GM19468 (cell line): ENCODE results near the gene PLEKHA8.

ENCODE experiments used
- ATAC-seq: cut with Tn5 transposase; IDR thresholded peaks from one replicate; pipeline ENCODE4 v1.9.1; 2021; ENCODE audit warnings: mild to moderate bottlenecking, moderate library complexity, moderate number of reproducible peaks; ENCODE audit not compliant: unreplicated experiment; ENCODE audit errors: extremely low read depth

Gene PLEKHA8

DNA sequence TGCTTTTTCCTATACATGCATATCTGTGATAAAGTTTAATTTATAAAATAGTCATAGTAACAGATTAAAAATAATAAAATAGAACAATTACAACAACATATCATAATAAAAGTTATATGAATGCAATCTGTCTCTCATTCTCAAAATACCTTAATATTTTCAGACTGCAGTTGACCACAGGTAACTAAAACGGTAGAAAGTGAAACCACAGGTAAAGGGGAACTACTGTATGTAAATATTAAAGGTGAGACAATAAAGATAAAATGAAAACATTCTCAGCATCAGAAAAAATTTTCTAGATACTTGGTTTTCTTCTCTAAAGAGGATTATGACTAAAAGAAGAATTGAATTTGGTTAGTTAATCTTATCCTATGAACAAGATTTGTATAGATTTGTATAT, 7.7 kb upstream of the PLEKHA8 start:
- ATAC-seq = no peak

DNA sequence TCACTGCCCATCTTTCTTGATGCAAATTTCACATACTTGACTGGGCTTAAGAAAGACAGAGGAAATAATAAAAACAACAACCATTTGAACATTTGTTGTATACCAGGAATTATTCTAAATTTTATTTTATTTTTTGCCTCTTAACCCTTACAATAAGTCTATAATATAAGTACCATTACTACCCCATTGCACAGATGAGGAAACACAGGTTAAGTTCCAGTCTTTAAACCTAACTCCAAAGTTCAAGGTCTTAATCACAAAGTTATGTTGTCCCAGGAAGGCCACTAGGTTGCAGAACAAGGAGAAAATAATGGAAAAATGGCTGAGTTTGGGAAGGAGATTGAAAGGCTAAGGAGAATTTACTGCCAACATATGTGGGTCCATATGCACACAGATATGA, 5.2 kb upstream of the PLEKHA8 start:
- no peak for ATAC-seq

DNA sequence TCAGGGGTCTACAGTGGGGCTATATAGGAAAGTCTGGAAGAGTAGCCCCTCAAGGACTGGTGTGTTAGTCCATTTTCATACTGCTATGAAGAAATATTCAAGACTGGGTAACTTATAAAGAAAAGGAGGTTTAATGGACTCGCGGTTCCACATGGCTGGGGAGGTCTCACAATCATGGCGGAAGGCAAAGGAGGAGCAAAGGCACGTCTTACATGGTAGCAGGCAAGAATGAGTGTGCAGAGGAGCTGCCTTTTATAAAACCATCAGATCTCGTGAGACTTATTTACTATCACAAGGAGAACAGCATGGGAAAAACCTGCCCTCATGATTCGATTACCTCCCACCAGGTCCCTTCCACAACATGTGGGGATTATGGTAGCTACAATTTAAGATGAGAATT, 4.7 kb upstream of the PLEKHA8 start:
- ATAC-seq = no peak

DNA sequence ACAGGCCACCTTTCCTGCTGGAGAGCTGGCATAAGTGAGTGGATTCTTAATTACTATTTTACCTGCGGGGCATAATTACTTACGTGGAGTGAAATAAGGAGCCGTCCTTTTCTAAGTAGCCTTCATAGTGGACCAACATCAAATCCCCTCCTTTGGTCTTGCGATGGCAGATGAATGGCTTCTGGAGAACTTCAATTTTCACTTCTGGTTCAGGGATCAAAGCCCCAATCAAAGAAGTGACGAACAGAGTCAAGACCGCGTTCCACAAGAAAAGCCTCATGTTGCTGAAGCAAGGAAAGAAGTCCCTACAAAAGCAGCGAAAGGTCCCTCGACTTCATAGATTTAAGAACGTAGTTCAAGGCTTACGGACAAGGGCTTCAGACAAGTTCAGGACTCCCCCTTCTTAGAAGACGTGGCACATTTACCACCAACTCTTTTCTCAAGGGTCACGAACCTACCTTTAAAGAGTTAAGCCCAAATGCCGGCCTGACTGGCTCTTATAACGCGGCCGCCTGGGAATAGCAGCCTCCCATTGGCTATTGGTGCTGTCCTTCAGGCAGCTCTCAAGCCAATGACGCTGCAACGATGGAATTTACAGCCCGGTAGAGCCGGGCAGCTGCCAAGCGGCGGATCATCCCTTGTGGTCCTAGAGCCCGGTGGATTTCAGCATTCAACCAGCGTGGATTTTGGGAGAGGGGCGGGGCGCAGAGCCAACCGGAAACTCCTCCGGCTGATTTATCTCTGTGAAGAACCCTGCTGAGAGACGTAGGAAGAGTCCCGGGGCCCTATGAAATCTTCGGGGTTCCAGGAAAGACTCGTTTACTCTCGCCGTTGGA, 1.8 kb upstream of the PLEKHA8 start, which contains the start of gene FKBP14:
FKBP14 (minus strand) TSS at position 474 of the 836 bp plus-strand sequence; CDS start at position 280, 194 bp downstream.
- peak; percentile 80 for ATAC-seq

DNA sequence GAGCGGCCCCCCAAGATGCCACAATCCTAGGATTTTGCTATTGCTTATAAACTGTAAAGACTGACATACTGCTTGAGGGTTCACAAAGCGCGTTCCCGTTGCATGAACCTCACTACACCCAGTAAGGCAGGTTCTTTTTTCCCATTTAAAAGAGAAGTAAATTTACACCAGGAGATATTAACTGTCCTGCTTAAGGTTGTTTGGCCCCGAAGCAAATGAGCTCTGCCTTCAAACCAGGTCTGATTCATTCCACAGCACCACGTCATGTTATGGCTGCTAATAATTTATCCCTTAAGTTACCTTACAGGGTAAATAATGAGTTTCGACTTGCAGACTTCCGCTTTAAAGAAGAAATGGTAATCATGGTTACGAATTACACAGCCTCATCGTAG, 1.2 kb upstream of the PLEKHA8 start:
- ATAC-seq = peak; percentile 4

DNA sequence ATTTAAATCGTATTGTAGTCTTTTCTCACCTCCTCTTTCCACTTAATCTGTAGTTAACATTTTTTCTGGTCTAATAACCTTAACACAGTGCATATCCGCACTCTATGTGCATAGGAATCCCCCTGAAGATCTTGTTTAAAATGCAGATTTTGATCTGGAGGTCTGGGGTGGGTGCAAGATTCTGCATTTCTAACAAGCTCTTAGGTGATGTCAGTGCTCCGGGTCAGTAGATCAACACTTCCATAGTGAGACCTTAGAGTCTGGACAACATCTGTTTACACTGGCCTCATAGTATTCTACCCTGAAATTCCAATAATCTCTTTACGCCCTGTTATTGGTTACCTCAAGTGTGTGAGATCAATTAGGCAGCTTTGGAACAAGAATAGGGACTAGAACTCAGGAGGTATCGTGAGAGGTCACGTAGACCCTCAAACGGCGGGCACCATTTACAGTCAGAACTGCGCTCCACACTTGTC, 434 bp upstream of the PLEKHA8 start:
- no peak for ATAC-seq

DNA sequence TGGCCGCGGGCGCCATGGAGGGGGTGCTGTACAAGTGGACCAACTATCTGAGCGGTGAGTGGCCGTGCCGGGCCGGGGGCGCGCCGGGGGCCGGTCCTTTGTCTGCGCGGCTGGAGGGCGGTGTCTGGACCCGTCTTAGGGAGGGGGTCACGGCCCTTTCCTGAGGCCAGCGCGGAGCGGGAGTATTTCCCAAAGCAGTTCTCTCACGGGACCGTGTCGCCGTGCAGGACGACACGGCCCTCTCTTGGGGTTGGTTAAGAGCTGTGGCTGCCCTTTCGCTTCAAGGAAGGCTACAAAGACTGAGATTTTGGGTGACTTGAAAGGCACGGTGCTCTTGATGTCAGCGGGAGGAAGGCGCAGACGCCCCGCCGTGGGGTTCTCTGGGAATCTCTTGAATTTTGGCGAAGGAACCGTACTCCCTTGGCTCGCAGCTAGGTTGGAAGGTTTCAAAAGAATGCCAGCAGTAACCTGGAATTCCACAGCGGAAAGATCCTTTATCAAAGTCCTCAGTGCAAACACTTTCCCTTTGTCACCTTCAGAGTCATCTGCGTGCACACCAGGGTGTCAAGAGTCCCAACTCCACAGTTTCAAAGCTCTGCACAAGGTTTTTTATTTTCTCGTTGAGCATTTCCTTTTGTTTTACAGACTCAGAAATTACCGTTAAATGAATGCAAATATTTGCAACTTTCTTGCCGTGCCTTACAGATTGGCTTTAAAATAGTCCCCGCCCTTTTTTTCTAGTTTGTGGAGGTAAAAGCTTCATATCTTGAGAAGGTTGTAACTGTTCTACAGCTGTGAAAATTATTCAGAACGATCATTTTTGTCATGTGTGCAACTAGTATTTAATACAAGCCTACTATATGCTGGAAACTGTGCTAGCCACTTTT, 780 bp downstream of the PLEKHA8 start:
- no peak for ATAC-seq

DNA sequence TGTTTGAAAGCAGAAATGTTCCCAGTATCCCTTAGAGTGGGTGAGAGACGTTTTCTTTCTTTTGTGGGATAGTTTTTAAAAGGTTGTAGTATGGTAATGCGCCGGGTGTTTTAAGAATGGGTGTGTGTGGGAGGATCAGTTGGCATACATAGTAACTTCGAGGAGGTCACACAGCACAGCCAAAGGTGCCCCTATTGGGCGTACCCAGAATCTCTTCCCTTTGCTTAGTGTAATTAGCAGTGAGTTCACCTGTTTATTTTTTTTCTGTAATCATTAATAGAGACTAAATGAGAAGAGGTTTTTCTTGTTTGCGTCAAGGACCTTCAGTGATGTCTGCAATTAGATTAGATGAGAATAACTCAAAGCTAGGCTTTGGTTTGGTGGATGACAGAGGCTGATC, 1.5 kb downstream of the PLEKHA8 start:
- ATAC-seq = no peak

DNA sequence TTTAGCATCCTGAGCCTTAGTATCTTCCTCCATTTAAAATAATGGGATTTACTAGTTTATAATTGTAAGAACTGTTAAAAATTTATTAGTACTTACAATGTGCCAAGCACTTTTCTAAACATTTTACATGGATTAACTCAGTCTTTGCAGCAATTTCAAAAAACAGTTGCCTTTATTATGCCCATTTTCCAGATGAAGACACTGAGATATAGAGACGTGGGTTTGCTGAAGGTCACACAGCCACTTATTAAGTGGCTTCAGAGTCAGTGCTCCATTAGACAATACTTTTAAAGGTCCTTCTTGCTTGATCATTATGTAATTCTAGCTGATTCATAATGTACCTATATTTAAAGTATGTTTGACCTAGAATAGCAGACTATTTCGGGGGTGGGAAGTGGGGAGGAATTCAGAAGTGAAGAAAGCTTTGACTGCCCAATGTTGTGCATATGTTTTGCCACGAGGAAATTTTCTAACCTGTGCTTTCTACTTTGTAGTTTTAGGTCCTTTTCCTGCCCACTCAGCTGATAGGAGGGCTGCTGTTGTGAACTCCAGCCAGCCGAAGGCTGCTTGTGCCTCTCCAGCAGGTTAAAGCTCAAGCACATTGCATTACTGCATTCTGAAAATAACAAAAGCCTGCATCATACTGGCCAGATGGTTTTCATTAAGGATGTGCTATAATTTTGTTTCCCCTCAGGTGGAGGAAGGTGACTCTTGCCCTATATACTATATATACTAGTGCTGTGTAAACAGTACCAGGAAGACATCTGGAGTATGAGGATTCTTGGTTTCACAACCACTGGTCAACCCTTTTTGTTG, 4.3 kb downstream of the PLEKHA8 start:
- no peak for ATAC-seq

DNA sequence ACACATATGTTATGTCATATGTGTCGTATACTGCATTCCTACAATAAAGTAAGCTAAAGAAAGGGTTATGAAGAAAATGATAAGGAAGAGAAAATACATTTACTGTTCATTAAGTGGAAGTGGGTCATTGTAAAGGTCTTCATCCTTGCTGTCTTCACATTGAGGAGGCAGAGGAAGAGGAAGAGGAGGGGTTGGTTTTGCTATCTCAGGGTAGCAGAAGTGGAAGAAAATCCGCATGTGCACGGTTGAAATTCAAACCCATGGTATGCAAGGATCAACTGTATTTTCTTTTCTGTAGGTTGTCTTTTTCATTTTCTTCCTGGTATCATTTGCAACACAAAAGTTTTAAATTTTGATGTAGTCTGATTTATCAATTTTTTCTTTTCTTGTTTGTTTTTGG, 6.3 kb downstream of the PLEKHA8 start:
- ATAC-seq = no peak

DNA sequence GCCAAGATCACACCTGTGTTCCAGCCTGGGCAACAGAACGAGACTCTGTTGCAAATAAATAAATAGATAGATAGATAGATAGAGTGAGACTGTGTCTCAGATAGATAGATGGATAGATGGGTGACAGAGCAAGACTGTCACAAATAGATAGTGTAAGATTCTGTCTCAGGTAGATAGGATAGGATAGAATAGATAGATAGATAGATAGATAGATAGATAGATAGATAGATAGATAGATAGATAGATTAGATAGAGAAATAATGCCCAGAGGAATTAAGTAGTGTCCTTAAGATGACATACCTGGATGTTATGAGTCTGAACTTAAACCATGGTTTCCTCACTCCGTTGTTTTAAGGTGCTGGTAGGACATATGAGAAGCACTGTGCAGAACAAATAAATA, 8.0 kb downstream of the PLEKHA8 start:
- ATAC-seq = no peak

DNA sequence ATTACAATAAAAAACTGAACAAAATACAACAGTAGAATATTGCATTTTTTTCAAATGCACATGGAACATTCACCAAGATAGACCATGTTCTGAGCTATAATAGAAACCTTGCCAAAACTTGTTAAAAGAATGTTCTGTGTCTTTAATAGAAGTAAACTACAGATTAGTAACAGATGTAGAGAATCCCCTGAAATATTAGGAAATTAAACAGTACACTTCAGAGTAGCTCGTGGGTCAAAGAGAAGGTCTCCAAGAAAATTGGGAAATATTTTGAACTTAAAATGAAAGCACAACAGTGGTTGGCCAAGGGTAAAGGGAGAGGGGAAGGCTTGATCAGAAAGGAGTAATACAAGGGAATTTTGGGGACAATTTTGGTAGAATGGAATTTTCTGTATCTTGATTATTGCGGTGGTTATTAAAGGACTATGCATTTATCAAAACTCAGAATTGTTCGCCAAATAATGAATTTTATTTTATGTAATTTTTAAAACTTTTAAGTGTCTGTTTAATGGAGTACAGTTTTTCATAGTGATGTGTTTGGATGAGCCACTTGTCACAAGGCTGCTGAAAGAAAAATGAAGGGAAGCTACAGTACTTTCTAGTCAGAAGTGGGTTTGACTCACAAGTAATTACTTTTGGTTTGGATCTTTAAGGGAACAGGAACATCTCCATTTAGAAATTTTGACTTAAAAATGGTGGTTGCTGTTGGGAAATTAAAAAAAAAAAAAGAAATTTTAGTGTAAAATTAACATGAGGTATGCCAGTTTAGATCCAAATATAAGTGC, 10.2 kb downstream of the PLEKHA8 start:
- ATAC-seq = no peak

DNA sequence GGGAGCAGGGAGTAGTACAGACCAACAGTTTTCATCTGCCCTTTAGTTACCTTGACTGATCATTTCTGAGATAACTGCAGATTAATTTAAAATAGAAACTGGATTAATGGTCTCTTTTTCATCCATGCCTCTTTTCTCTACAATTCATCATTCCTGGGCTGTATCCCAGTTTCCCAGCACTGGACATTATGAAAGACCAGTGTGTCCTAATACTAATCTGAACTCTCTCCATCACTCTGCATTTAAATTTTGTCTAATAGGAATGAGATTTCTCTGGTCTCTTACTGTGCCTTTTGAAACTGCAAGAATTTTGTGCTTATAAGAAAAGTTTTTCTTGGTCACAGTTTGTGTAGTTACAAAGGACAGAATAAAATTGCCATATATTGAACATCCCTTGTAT, 12.7 kb downstream of the PLEKHA8 start:
- no peak for ATAC-seq

DNA sequence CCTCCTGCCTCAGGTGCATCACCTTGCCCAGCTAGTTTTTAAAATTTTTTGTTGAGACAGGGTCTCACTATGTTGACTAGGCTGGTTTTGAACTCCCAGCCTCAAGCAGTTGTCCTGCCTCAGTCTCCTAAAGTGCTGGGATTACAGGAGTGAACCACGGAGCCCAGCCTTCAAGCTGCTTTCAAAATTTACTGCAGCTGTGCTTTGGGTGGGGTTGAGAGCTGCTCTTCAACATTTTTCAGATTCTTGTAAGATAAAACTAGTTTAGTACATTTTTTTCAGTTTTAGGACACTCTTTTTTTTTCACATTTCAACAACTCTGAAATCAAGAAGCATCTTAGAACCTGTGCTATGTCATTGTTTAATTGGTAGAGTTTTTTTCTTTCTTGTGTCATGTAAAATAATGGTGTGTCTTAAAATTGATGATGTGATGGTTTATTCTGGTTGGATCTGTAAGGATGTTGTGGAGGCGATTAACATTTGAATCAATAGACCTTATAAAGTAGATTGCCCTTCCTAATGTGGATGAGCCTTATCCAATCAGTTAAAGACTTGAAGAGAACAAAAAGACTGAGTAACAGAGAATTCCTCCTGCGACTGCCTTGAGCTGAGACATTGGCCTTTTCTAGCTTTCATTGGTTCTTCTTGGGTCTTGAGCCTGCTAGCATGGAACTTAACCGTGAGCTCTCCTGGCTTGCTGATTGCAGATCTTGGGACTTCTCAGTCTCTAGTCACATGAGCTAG, 13.5 kb downstream of the PLEKHA8 start:
- no peak for ATAC-seq

DNA sequence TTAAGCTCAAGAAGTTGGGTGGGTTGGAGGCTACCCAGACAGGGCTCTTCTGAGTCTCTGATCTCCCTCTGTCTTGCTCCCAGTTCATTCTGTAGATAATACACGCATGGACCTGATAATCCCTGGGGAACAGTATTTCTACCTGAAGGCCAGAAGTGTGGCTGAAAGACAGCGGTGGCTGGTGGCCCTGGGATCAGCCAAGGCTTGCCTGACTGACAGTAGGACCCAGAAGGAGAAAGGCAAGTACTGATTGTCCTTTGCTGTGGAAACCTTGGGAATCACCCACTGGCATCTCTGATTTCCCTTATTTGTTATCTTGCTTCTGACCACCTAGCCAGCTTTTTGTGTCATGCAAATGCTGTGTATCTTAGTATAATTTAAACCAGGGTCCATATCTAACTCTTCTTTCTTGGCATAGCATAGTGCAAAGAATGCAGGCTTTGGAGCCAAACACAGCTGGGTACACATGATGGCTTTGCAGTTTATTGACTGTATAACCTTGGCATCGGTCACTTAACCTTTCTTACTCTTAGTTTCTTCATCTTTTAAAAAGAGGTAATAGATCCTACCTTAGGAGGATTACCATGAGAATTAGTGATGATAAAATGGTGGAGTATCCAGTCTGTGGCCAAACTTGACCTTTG, 18.0 kb downstream of the PLEKHA8 start:
- no peak for ATAC-seq

DNA sequence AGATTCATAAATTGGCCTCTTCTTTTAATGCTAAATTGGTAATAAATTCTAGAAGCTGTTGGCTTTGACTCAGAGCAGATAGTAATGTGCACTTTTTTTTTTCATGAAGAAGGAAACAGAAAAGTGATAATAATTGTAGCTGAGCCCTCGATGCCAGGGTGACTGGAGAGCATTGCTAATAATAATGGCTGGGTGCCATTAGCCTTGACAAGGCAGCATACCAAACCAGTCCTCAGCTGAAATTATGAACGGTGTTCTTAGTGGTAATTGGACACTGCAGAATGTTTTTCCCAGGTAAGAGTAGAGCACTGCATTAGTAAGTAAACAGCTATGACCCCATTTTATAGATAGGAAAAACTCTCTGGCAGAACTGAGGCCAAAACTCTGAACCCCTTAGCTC, 18.9 kb downstream of the PLEKHA8 start:
- no peak for ATAC-seq

DNA sequence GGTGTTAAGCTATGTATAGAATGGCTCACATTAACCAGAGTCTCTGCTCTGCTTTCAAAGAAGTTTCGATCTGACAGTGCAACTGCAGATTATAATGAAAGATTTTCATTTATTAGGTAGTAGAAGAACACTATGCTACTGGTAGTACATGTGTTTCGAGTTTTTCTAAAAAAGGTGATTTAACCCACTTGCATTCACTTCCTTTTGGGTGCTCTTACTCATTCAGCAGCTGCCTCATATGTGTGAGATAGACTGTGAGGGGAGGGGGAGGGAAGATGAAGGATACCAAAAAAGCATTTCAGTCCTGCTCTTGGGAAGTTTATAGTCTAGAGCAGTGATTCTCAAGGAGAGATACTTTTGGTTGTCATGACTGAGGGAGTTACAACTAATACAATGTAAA, 20.4 kb downstream of the PLEKHA8 start:
- ATAC-seq = no peak

DNA sequence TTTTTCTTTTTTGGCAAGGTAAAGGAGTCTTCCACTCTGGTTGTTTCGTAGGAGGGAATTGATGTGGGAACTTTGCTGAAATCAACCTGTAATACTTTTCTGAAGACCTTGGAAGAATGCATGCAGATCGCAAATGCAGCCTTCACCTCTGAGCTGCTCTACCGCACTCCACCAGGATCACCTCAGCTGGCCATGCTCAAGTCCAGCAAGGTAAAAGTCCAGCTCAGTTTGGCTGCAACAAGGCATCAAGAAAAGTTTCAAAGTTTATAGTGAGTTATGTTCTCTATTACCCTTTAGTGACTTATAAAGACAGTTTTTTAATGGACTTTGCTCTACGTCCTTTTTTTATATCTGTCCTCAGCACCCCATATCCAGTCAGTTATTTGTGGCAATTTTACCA, 21.0 kb downstream of the PLEKHA8 start:
- no peak for ATAC-seq
